AG04449 (cell line): ENCODE measurements around the gene NSUN2.

Experiments used
- CTCF ChIA-PET: fragments of 350-600 bp; formaldehyde crosslinking; extraction: SDS; loops from one replicate; lab custom pipeline; 2021; ENCODE audit warnings: antibody characterized with exemption; lab: Yijun Ruan, JAX
- POLR2A ChIA-PET: fragments of 400-600, 350-600 bp; formaldehyde crosslinking; extraction: SDS; loops from one replicate; lab custom pipeline; 2020; ENCODE audit warnings: antibody characterized with exemption, inconsistent platforms; lab: Yijun Ruan, JAX
- DNase-seq: peaks from one replicate; pipeline ENCODE4 v3.0.0-alpha.2; 2010; ENCODE audit warnings: low read depth, low spot score
- H3K4me3 ChIP-seq: 2 replicates; pipeline ENCODE4 v1.5.1; 2011; ENCODE audit warnings: low read depth, mild to moderate bottlenecking, control low read depth, low read length
- CTCF ChIP-seq: IDR thresholded peaks from one replicate; pipeline ENCODE4 v1.5.1; 2011; ENCODE audit warnings: mild to moderate bottlenecking, moderate library complexity, low read length, control low read depth, inconsistent platforms; ENCODE audit not compliant: insufficient read depth; ENCODE audit errors: missing control alignments

Gene NSUN2

GRCh38 chr5:6586647-6587042 is 46.2 kb downstream of the NSUN2 start:
- no peak for DNase-seq
- H3K4me3 ChIP-seq: no peak overlapping the region
- POLR2A ChIA-PET: no interaction called here
- TF ChIP-seq CTCF: no peak
- CTCF ChIA-PET: interaction anchor here (1.0 kb wide), 1 partner anchor 1090 kb away, joined by 3 read pairs; no protein-coding TSS in a partner anchor

- no peak for DNase-seq
- no peak for TF ChIP-seq CTCF
- CTCF ChIA-PET: no interaction called here
- no peak overlapping the region for H3K4me3 ChIP-seq
- POLR2A ChIA-PET: no interaction called here
Measured at GRCh38 chr5:6585939-6586646, 46.8 kb downstream of the NSUN2 start.

GRCh38 chr5:6585168-6585567 is 47.7 kb downstream of the NSUN2 start:
- ChIA-PET CTCF (no interaction called here), POLR2A (interaction anchor here (0.7 kb wide), 1 partner anchor 13 kb away, joined by 3 read pairs; no protein-coding TSS in a partner anchor)
- DNase-seq: no peak
- TF ChIP-seq CTCF: no peak
- no peak overlapping the region for H3K4me3 ChIP-seq

- no peak overlapping the region for H3K4me3 ChIP-seq
- ChIA-PET POLR2A (interaction anchor here (0.7 kb wide), 1 partner anchor 14 kb away, joined by 3 read pairs; no protein-coding TSS in a partner anchor), CTCF (no interaction called here)
- TF ChIP-seq CTCF: no peak
- DNase-seq: no peak
Measured at GRCh38 chr5:6584727-6585126, 48.1 kb downstream of the NSUN2 start.

GRCh38 chr5:6584101-6584645 is 48.7 kb downstream of the NSUN2 start:
- no peak for DNase-seq
- CTCF ChIA-PET: interaction anchor here (0.8 kb wide), 1 partner anchor 1095 kb away, joined by 3 read pairs; no protein-coding TSS in a partner anchor
- no peak for TF ChIP-seq CTCF
- H3K4me3 ChIP-seq: no peak overlapping the region
- POLR2A ChIA-PET: interaction anchor here (0.7 kb wide), 1 partner anchor 14 kb away, joined by 3 read pairs; no protein-coding TSS in a partner anchor
